NCI-H2029 (cell line): ENCODE data around the gene ZNF792.
A peak's percentile ranks its signal among the peaks of the same experiment; 100 is the strongest.
"Not testable (repeated sequence)": the region's sequence is repeated elsewhere in the genome, so short reads cannot be mapped to it uniquely, and the experiment has no call there.

ENCODE experiments used
- DNase-seq: peaks from one replicate; lab custom pipeline; 2025; lab: John Stamatoyannopoulos, UW

The ZNF792 gene

GRCh38 chr19:34920090-34920786 is 43.8 kb downstream of the ZNF792 start:
- DNase-seq = peak; percentile 50

GRCh38 chr19:34918190-34918589 is 45.8 kb downstream of the ZNF792 start:
- DNase-seq = no peak

- not testable (repeated sequence) for DNase-seq
These were observed 46.9 kb downstream of the ZNF792 start for GRCh38 chr19:34917144-34917543.

- no peak for DNase-seq
These were observed 53.3 kb downstream of the ZNF792 start for GRCh38 chr19:34910770-34911169.
